GM18502 (cell line): ENCODE data around the gene MCOLN1.
A peak's percentile ranks its signal among the peaks of the same experiment; 100 is the strongest.

Source experiments
- ATAC-seq: cut with Tn5 transposase; IDR thresholded peaks from one replicate; pipeline ENCODE4 v1.9.1; 2021; ENCODE audit warnings: mild to moderate bottlenecking; ENCODE audit not compliant: unreplicated experiment, poor library complexity

The MCOLN1 gene

GRCh38 chr19:7522072-7522922 is at the start of gene MCOLN1:
Gene MCOLN1, plus strand, starts transcription at chr19:7522624. Its CDS starts 127 bp downstream, at chr19:7522751.
- peak; percentile 79 for ATAC-seq

DNA sequence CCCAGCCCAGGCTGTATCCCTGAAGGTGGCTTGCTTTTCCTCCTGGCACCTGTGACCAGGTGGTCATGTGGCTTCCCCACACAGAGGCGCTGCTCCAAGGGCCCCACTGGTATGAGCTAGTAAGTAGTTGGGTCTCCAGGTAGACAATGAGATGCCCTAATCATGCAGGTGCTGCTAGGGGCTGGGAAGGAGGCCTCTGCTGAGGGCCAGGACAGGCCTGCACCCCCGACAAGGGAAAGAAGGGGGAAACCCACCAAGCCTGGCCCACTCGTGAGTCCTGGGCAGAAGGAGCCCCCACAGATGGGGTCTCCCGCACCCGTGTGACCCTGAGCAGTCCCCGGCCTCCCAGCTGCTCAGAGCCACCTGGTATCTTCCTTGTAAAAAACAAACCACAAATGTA is 46.8 kb upstream of the MCOLN1 start:
- ATAC-seq, result no peak

DNA sequence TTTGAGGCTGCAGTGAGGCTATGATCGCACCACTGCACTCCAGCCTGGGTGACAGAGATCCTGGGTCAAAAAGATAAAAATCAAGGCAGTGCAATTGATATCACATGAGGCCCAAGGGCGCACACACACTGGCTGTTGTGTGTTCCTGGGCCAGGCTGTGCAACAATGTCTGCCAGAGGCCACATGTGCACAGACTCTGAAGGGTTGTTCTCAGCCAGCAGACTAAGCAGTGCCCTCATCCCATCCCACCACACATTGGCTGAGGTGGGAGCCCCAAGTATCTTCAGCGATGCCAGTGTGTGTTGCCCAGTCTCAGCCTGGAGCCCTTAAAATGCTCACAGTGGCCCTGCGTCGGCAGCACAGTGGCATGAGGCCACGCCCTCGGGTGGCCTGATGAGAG is 46.2 kb upstream of the MCOLN1 start:
- no peak for ATAC-seq

- ATAC-seq, result no peak
Observed at GRCh38 chr19:7476777-7477494, 45.5 kb upstream of the MCOLN1 start.

- no peak for ATAC-seq
Observed at GRCh38 chr19:7477758-7478157, 44.7 kb upstream of the MCOLN1 start.

GRCh38 chr19:7478173-7478842 is 44.1 kb upstream of the MCOLN1 start:
- ATAC-seq, result no peak

DNA sequence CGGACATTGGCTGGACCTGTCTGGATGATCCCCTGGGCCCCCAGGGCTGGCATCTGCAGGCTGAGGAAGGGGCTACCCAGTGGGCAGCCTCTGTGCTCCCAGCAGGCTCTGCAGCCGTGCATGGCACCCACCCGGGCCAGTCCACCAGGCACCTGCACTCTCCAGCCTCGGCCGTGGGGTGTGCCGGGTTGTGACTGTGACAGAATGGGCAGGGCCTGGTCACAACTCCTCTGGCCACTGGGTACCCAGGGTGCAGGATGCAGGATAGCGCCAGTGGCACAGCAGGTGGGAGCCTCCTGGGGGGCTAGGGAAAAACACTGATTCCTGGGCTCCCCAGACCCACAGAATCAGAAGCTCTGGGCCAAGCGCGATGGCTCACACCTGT is 43.6 kb upstream of the MCOLN1 start:
- no peak for ATAC-seq

DNA sequence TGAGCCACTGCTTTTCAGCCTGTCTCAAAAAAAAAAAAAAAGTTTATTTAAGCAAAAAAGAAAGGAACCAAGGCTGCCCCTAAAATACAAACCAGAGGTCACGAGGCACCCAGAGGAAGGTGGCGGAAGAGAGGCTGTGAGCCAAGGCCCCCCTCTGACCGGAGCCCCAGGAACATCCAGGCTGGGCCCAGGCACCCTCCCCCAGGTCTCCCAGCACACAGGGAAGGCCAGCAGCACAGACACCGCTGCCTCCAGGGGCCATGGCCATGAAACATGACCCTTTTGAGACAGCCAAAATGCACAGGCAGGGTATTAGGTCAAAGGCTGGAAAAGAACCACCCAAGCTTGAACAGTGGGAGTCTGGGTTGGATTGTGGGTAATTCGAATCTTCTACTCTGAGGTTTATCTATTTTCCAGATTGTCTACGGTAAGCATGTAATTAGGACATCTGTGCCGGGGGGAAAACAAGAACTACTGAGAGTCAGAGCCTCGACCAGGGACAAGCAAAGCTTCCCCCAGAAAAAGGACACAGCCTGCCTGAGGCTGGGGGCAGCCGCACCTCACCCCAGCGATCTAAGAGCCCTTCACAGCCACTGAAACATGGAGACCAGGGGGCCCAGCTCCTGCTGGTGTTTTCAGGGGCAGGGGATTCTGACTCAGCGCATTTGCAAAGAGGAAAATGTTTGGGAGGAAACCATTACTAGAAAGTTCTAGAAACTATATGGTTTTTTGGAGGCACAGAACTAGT is 42.0 kb upstream of the MCOLN1 start:
- ATAC-seq, result no peak

DNA sequence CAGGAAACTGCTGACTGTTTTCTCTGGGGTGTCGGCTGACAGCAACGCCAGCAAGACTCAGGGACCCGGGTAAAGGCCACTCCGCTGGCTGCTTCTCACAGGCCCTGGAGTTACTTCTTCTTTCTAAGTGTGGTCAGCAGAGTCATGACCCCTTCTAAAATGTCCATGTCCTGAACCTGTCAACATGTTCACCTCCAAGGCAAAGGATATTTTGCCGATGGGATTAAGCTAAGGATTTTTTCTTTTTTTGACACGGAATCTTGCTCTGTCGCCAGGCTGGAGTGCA is 41.5 kb upstream of the MCOLN1 start:
- no peak for ATAC-seq

DNA sequence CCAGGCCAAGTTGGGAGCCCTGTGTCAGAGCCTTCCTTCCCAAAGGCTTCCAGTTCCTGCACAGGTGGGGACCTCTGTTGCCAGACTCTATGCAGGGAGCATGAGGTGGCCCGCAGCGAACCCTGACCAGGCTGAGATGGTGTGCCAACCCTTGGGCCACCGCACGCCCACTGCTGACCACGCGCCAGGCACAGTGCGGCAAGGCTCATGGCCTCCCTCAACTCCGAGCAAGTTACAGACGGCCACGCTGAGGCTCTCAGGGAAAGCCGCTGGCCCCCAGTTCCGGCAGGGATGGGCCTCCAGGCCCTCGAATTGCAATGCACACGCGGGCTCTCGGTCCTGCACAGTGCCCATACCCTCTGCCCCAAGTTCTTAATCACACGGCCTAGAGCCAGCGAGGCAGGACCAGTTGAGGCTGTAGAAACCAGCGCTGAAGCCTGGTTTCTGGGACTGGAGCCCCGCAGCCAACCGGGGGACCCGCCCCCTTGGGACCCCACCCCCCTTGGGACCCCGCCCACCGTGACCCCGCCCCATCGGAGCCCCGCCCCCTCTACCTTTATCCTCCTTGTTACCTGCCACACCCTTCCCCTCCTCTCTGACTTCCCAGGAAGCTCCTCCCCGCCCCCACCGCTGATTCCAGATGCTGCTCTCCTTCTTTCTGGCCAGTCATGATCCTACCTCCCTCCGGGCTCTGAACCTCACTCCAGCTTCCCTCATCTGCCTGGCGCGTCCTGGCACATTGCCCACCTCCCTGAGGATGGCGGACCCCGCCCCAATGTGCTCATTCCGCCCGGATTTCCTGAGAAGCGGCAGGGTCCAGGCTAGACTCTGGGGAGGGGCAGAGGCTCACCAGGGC is 39.6 kb upstream of the MCOLN1 start:
- ATAC-seq, result no peak

DNA sequence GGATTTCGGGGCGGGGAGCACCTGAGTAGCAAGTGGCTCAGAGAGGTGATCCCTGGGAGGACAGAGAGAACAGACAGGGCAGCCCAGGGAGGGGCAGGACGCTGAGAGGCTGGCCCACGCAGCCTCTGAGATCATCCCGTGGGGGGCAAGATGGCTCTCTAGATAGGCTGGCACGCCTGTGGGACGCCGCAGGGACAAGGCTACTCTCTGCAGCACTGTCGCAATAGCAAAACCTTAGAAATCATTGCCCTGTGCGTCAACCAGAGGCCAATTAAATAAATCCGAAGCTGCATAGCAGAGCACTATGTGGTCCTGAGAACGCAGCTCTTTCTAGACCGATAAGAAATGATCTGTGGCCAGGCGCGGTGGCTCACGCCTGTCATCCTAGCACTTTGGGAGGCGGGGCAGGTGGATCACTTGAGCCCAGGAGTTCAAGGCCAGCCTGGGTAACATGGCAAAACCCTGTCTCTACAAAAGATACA is 38.7 kb upstream of the MCOLN1 start:
- ATAC-seq, result no peak

GRCh38 chr19:7486923-7487322 is 35.5 kb upstream of the MCOLN1 start:
- no peak for ATAC-seq

DNA sequence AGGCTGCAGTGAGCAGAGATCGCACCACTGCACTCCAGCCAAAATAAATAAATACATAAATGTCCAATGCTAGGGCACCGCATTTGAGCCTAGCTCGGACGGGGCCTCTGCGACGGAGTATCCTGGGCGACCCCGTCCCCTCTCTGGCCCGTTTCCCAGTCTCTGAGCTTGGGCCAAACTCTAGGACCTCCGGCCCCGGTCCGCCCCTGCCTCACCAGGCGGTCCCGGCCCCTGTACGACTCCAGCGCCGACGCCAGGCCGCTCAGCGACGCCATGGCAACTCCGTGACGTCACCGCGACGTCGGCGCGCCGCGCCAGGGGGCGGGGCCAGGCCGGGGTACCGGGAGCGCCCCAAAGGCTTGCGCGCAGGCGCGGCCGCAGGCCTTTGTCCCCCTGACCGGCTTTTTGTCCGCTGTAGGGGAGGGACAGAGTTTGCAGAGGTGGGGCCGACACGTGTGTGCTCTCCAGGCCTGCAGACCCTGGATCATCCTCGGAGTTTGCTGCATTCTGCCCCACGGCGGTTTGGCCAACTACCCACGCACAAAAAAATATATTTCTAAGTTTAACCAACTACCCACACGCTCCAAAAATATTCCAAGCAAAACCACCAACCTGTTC is 33.6 kb upstream of the MCOLN1 start, which contains the start of gene PEX11G:
PEX11G (minus strand) TSS at position 300 of the 618 bp plus-strand sequence; CDS start at position 275, 25 bp downstream.
- ATAC-seq, result peak; percentile 83

- ATAC-seq, result no peak
Observed at GRCh38 chr19:7489609-7490044, 32.8 kb upstream of the MCOLN1 start.

- no peak for ATAC-seq
Observed at GRCh38 chr19:7492142-7492541, 30.3 kb upstream of the MCOLN1 start.

DNA sequence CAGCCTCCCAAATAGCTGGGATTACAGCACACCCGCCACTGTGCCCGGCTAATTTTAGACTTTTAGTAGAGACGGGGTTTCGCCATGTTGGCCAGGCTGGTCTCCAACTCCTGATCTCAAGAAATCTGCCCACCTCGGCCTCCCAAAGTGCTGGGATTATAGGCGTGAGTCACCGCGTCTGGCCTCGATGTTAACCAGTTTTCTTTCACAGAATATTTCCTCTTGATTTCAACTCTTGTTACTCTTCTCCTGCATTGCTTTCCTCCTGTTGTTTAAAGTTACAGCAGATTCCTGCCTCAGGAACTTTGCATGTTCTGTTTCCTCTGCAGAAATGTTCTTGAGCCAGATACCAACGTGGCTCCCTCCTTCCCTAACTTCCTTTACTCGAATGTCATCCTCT is 29.9 kb upstream of the MCOLN1 start:
- ATAC-seq, result no peak

DNA sequence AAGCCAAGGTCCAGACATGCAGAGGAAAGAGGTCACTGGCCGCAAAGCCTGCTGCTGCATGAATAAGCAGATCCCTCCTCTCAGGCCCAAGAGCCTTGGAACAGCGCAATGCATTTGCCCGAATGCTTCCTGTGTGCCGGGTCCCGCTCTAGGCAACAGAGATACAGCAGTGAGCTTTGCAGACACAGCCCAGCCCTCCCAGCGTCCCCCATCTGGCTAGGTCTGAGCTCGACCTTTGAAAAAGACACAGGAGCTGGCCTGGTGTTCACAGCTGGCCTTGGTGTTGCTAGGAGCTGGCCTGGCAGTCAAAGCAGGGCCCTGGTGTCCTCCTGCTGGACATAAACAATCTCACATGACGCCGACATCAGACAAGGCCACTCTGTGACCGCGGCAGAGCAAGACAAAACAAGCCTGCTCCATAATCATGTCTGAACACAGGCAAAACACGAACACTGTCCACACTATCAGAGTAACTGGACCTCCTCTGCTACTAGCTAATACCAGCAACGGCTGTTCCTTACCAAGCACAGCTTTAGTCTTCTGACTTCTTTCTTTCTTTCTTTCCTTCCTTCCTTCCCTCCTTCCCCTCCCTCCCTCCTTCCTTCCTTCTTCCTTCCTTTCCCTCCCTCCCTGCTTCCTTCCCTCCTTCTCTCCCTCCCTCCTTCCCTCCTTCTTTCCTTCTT is 27.9 kb upstream of the MCOLN1 start:
- ATAC-seq, result no peak

DNA sequence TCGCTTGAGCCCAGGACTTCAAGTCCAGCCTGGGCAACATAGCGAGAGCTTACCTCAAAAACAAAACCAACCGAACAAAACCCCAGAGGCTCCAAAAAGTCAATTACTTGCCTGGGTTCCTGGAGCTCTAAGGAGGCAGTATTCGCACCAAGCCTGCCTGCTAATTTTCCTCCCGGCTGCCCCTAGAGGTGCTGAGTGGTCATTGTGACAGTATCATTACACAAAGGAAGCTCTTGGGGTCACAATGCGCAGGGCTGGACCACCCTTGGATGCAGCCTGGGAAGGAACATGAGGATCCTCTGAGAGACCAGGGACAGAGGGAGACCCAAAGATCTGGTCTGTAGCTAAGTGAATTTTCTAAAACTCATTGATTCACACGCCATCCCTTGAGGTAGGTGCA is 25.1 kb upstream of the MCOLN1 start:
- ATAC-seq, result no peak
